Hematopoietic multipotent progenitor cell treated with erythropoietin and hydrocortisone succinate and interleukin-3 and kit ligand, for 15 days (in vitro differentiated cells): Measurements from ENCODE around the gene GHRHR.

ENCODE experiments used
- DNase-seq: peaks from one replicate; pipeline ENCODE4 v3.0.0-alpha.2; 2015; ENCODE audit warnings: low spot score

GHRHR gene

GRCh38 chr7:31004393-31004792 lies 40.6 kb downstream of the GHRHR start:
- no peak for DNase-seq

DNA sequence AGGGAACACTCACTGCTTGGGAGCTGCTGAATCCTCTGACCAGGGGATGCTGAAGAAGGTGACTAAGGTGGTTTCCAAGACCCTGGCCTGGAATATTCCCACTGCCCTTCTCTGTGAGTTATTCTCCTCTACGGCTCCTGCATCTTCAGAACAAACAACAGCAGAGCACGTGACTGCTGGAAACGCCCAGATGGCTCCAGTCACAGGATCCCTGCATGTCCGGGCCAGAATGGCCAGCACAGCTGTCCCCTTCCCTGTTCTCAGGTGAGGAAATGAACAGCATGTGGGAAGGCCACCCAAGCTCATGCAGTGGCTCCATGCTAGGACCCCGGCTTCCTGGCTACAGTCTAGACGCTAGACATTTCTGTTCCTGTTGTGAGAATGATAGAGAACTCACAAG lies 43.1 kb downstream of the GHRHR start:
- no peak for DNase-seq

DNA sequence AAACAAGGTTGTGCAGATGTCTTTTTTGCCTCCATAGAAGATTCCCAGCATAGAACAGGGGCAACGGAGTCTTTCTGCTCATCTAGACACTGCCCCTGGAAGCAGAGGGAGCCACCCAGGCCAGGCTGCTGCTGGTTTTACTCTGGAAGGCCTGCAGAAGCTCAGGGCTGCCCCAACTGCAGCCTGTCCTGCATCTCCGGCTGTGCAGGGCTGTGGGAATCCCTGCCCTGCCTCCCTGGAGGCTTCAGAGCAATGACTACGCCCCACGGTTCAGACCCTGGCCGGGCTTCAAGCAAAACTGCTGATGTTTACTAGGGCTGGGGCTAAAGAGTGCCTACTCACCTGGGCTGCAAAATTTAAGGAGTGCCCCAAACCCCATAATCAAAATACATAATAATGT lies 43.9 kb downstream of the GHRHR start:
- no peak for DNase-seq

- DNase-seq: no peak
Observed at GRCh38 chr7:31014826-31015225, 51.1 kb downstream of the GHRHR start.

- DNase-seq: no peak
Observed at GRCh38 chr7:31017032-31017675, 53.4 kb downstream of the GHRHR start.

GRCh38 chr7:31017721-31018120 lies 54.0 kb downstream of the GHRHR start:
- DNase-seq: no peak

- DNase-seq: no peak
Observed at GRCh38 chr7:31019509-31019908, 55.8 kb downstream of the GHRHR start.

- no peak for DNase-seq
Observed at GRCh38 chr7:31020161-31020560, 56.4 kb downstream of the GHRHR start.

- no peak for DNase-seq
Observed at GRCh38 chr7:31020652-31021051, 56.9 kb downstream of the GHRHR start.

GRCh38 chr7:31022117-31022516 lies 58.4 kb downstream of the GHRHR start:
- no peak for DNase-seq

GRCh38 chr7:31022726-31023125 lies 59.0 kb downstream of the GHRHR start:
- DNase-seq: no peak

DNA sequence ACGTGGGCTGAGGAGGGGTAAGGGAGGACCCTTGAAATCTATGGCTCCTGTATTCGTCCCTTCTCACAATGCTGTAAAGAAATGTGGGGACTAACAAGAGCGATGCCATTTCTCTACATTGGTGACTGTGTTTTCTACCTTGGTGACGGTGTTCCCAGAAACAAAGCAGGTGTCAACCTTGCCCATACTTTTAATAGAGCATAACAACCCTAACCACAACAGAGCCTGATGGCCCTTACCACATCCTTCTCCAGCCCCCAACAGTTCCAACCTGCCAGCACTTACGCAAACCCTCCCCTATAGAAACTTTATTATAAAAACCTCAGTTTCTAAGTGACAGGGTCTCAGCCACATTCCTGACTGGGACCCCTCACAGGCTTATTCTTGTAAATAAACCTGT lies 60.1 kb downstream of the GHRHR start:
- DNase-seq: no peak

DNA sequence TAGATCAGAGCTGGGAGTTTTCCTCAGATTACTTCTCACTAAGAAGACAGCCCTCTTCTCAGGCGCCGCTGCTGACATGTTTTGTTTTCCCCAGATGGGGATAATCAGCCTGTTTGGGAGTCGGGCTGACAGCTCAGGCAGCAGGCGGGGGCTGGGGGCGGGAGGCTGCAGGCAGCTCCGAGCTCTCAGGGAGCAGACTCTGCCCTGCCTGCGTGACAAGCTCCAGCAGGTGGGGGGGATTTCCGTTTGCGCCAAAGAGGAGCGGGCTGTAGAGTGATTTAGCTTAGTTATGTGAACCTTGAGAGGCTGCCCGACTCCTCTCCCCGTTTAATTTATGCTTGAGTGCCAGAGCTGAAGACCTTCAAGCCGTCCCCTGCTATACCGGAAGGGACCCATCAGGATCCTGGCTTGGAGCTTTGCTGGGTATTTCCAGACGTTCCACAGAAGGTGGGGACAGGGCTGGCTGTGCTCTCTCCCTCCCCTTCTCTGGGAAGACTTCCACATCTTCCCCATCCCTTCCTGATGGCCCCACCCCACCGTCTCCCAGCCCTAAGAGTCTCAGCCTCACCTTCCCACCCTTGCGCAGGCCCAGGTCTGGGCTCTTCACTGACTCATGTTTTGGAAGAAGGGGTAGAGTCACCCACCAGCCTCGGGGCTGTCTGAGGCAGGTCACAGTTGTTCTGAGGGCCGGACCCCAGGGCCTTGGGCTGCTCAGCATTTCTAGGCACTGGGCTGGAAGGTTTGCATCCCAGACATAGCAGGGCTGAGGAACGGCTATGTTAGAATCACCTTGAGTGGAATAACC lies 63.6 kb downstream of the GHRHR start:
- DNase-seq: no peak

GRCh38 chr7:31028006-31028405 lies 64.3 kb downstream of the GHRHR start:
- no peak for DNase-seq

DNA sequence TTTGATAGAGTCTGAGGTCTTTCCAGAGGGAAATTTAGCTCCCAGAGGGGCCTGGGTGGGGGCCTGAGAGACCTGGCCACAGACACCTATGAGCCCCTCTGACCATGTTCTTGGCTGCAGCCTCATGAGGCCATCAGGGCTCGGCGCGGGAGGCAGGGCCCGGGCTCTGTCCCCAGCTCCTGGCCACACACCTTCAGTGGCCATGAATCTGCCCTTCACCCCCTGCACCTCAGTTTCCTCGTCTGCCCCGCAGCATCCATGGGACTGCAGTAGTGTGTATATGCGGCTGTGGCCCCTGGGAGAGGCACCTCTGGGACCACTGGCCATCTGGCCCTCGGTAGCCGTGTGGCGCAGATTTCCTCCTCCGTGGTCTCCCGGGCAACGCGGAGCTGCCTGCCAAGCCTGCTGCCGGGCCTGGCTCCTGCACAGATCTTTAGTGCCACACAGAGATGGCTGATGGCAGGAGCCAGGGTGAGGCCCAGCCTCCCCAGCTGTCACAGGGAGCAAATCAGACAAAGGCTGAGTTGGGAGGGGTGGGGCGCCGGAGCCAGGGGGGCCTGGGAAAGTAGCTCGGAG lies 64.8 kb downstream of the GHRHR start:
- no peak for DNase-seq
